OCI-LY7 (cell line): ENCODE results near the gene FSIP1. TPM values are rescaled to one million over a fixed set of nuclear protein-coding genes. Genes with fewer than 3 reads are reported as not detected.

Source experiments
- BruUV-seq: library from RNA; stranded (reverse); fragments of 400-500 nt; replicated peaks from 2 replicates; lab custom pipeline; 2021; lab: Mats Ljungman, UMichigan
- CTCF ChIA-PET: fragments of 300-600 bp; sonication (Branson Sonifier 250); formaldehyde crosslinking; loops from one replicate; lab custom pipeline; 2022; ENCODE audit warnings: antibody characterized with exemption; ENCODE audit not compliant: unreplicated experiment; lab: Charles Lee
- POLR2A ChIA-PET: fragments of 300-600 bp; sonication (Branson Sonifier 250); formaldehyde crosslinking; loops from one replicate; lab custom pipeline; 2022; ENCODE audit warnings: antibody characterized with exemption; lab: Charles Lee
- DNase-seq: peaks from one replicate; pipeline ENCODE4 v3.0.0-alpha.2; 2015; ENCODE audit warnings: low spot score
- H2AFZ ChIP-seq: fragments of 200-600 bp; sonication (generic), shearing (Covaris generic); 2 replicates; pipeline ENCODE4 v1.6.1; 2014; ENCODE audit warnings: mild to moderate bottlenecking, antibody characterized with exemption, low read length, moderate library complexity
- H3K27ac ChIP-seq: fragments of 200-600 bp; sonication (generic); 2 replicates; pipeline ENCODE4 v1.5.1; 2014; ENCODE audit warnings: mixed run types, low read depth, mild to moderate bottlenecking, moderate library complexity, low read length, inconsistent platforms; ENCODE audit not compliant: poor library complexity, severe bottlenecking
- H3K36me3 ChIP-seq: fragments of 200-600 bp; sonication (generic); 2 replicates; pipeline ENCODE4 v1.6.1; 2014; ENCODE audit warnings: mild to moderate bottlenecking, antibody characterized with exemption, low read length, moderate library complexity, mixed read lengths; ENCODE audit not compliant: insufficient read depth
- H3K4me1 ChIP-seq: fragments of 200-600 bp; sonication (generic); 2 replicates; pipeline ENCODE4 v1.5.1; 2014; ENCODE audit warnings: mild to moderate bottlenecking, low read length; ENCODE audit not compliant: insufficient read depth, poor library complexity, severe bottlenecking
- H3K4me2 ChIP-seq: fragments of 200-600 bp; sonication (generic); 2 replicates; pipeline ENCODE4 v1.6.1; 2014; ENCODE audit warnings: mild to moderate bottlenecking, low read length
- H3K4me3 ChIP-seq: fragments of 200-600 bp; sonication (generic); 2 replicates; pipeline ENCODE4 v1.5.1; 2014; ENCODE audit warnings: mild to moderate bottlenecking, low read depth, low read length; ENCODE audit not compliant: poor library complexity, severe bottlenecking
- H3K79me2 ChIP-seq: fragments of 200-600 bp; sonication (generic); 2 replicates; pipeline ENCODE4 v1.6.1; 2016; ENCODE audit warnings: low read depth, mild to moderate bottlenecking, low read length, moderate library complexity, mixed read lengths; ENCODE audit not compliant: insufficient read depth
- H3K9me2 ChIP-seq: fragments of 200-600 bp; sonication (generic); 2 replicates; pipeline ENCODE4 v1.6.1; 2016; ENCODE audit warnings: mild to moderate bottlenecking, low read length, mixed read lengths; ENCODE audit not compliant: insufficient read depth
- H3K9me3 ChIP-seq: fragments of 200-600 bp; sonication (generic); 2 replicates; pipeline ENCODE4 v1.6.1; 2014; ENCODE audit warnings: mild to moderate bottlenecking, mixed run types, low read length, mixed read lengths
- H4K20me1 ChIP-seq: fragments of 200-600 bp; sonication (generic); 2 replicates; pipeline ENCODE4 v1.6.1; 2014; ENCODE audit warnings: mild to moderate bottlenecking, antibody characterized with exemption, low read length, moderate library complexity, mixed read lengths; ENCODE audit not compliant: insufficient read depth
- CTCF ChIP-seq: fragments of 200-600 bp; sonication (generic); conservative IDR thresholded peaks from 2 replicates; pipeline ENCODE4 v1.5.1; 2014; ENCODE audit warnings: mild to moderate bottlenecking, antibody characterized with exemption, low read length, moderate library complexity, mixed read lengths
- EZH2phosphoT487 ChIP-seq: fragments of 200-600 bp; sonication (generic); IDR thresholded peaks from 2 replicates; pipeline ENCODE4 v1.6.1; 2018; ENCODE audit warnings: low read depth, borderline replicate concordance, mild to moderate bottlenecking, mixed run types, antibody characterized with exemption, low read length, moderate library complexity, mixed read lengths
- intact Hi-C: fragments of 100-400 bp; cut with micrococcal nuclease; formaldehyde crosslinking; loops from one replicate; pipeline ENCODE4 v1.10.0; 2022; ENCODE audit not compliant: unreplicated experiment
- total RNA-seq, 2 experiments: library from RNA; depleted of rRNA in 1 of 2; stranded (reverse); fragments of >200 nt in 1 of 2; shearing (Covaris generic) in 1 of 2; gene quantifications; 2 replicates each; pipeline ENCODE4 v1.2.3, GENCODE V29; 2014 to 2022

The FSIP1 gene
- total RNA-seq, 2 experiments from 2014 or later: 0.28 to 0.65 TPM

DNA sequence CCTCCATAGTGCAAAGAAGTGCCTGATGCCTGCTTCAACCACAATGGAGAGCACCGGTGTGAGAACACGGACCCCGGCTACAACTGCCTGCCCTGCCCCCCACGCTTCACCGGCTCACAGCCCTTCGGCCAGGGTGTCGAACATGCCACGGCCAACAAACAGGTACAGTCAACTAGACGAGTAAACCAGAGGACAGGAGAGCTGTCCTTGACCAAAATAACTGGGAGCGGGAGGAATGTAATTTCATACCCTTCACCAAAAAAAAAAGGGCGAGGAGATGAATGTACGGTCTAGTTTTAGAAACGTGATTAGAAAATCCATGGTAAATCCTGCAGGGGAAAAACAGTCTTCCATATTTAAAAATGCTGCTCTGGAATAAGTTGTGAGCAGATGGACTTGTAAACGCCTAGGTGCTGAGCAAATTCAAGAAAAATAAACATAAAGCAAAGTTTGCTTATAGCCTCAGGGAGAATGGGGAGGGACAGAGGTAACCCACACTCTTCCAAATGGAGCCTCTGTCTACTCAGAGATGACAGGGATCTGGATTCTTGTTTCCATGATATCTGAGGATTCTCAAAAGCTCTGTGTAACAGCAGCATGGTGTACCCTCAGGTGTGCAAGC lies 193.3 kb downstream of the FSIP1 start:
- no peak overlapping the region for H3K27ac ChIP-seq
- H3K79me2 ChIP-seq: no peaks in the 10 kb centered on the region
- ChIA-PET CTCF (no interaction called here), POLR2A (no interaction called here)
- H3K4me1 ChIP-seq: no peaks in the 10 kb centered on the region
- DNase-seq: no peak
- no peaks in the 10 kb centered on the region for H3K9me2 ChIP-seq
- no TSS peak for BruUV-seq
- H2AFZ ChIP-seq: no peak overlapping the region
- no peaks in the 10 kb centered on the region for H4K20me1 ChIP-seq
- intact Hi-C loops: no loop called here
- H3K4me3 ChIP-seq: no peak overlapping the region
- H3K4me2 ChIP-seq: no peak overlapping the region
- H3K9me3 ChIP-seq: no peaks in the 10 kb centered on the region
- H3K36me3 ChIP-seq: no peaks in the 10 kb centered on the region
- TF ChIP-seq CTCF: no peak
- no peak for TF ChIP-seq EZH2phosphoT487

- no TSS peak for BruUV-seq
- Histone ChIP-seq H3K27ac (no peak overlapping the region), H3K4me3 (no peak overlapping the region), H4K20me1 (no peaks in the 10 kb centered on the region), H2AFZ (no peak overlapping the region), H3K4me1 (no peaks in the 10 kb centered on the region), H3K9me3 (no peaks in the 10 kb centered on the region), H3K36me3 (no peaks in the 10 kb centered on the region), H3K4me2 (no peak overlapping the region), H3K9me2 (no peaks in the 10 kb centered on the region), H3K79me2 (no peaks in the 10 kb centered on the region)
- no peak for DNase-seq
- ChIA-PET POLR2A (no interaction called here), CTCF (no interaction called here)
- intact Hi-C loops: no loop called here
- TF ChIP-seq EZH2phosphoT487: no peak
- no peak for TF ChIP-seq CTCF
These were observed 194.0 kb downstream of the FSIP1 start for GRCh38 chr15:39588531-39589192.
